K562 treated with DMSO at 1 percent for 24 hours (cell line): ENCODE results near the gene ATP1B1. TPM values are rescaled to one million over a fixed set of nuclear protein-coding genes. Genes with fewer than 3 reads are reported as not detected.

Experiments used
- total RNA-seq: library from RNA; unstranded; fragments of 300-600 nt; gene quantifications from 2 replicates; pipeline ENCODE4 v1.2.3, GENCODE V29; 2022; ENCODE audit warnings: low read depth; ENCODE audit not compliant: insufficient read depth

The ATP1B1 gene
- 9.7 and 10.6 TPM in 2 replicates for total RNA-seq

GRCh38 chr1:169106095-169106920 lies at the start of gene ATP1B1:
TSS of gene ATP1B1 (plus strand) at chr1:169106690. CDS start at chr1:169106830, 140 bp downstream.

